Measurements from ENCODE around the gene FSD1.

The FSD1 gene

DNA sequence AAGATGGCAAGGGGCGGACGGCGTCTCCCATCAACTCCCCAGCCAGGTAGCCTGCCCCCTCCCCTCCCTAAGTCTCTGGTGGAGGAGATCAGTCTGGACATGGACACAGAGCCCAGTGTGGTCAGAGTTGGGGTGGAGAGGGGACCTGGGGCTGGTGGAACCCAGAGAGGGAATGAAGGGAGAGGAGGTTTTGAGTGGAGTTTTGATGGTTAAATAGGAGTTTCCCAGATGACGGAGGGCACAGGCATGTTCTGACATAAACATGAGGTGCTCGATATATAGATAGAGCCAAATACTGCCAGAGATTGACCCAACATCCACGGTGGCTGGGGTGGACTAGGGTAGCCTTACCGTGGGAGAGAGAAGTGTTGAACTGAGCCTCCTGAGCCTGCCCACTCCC, 14.1 kb downstream of the FSD1 start:
- H3K9me3 ChIP-seq (ENCODE audit: control insufficient read depth in 5 of 5, low read length in 5 of 5) = peaks cover 0 to 4% (median 0%) of the 10 kb centered on the region in 5 donors
- no peaks in the 10 kb centered on the region for H3K36me3 ChIP-seq (ENCODE audit: control insufficient read depth in 5 of 5, insufficient read depth in 5 of 5, low read length in 5 of 5)
- H3K4me3 ChIP-seq (ENCODE audit: low read depth in 1 of 5, low read length in 5 of 5) = no peak overlapping the region
- no peak overlapping the region for H3K9ac ChIP-seq (ENCODE audit: low read length in 5 of 5)
- H3K27ac ChIP-seq (ENCODE audit: low read depth, low read length) = no peak overlapping the region
- H3K4me1 ChIP-seq (ENCODE audit: control insufficient read depth in 5 of 5, insufficient read depth in 5 of 5, low read length in 5 of 5) = peaks cover 0 to 5% (median 3%) of the 10 kb centered on the region in 5 donors
- H3K27me3 ChIP-seq (ENCODE audit: control insufficient read depth in 5 of 5, insufficient read depth in 4 of 5, low read length in 5 of 5) = peaks cover 0 to 2% (median 0%) of the 10 kb centered on the region in 5 donors

DNA sequence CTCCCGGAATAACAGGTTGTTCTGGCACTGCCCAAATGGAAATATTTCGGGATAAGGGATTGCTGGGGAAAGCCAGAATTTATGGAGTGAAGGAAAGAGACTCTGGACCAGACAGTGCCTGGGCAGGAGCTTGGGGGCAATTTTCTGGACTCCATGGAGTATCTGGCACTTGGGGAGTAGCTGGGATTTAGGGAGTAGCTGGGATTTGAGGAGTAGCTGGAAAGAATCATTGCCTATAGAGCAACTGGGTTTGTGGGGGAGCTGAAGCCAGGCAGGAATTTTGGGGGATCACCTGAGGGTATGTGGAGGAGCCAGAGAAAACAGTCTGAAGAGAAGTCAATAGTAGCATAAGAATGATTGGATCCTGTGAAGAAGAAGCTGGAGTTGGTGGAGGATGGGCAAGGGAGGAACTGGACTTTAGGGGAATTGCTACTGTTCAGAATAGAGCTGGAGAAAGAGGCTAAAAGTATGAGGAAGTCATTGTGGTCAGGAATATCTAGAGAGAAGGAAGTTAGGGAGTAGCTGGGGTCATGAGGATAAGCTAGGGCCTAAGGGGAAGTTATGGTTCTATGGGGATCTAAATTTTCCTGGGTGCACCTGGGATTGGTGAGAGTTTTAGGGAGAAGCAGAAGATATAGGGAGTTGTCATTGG, 14.8 kb downstream of the FSD1 start:
- Histone ChIP-seq H3K4me1 (ENCODE audit: control insufficient read depth in 5 of 5, insufficient read depth in 5 of 5, low read length in 5 of 5) (peaks cover 0 to 1% (median under 1%) of the 10 kb centered on the region in 5 donors), H3K27me3 (ENCODE audit: control insufficient read depth in 5 of 5, insufficient read depth in 4 of 5, low read length in 5 of 5) (peaks cover 0 to 2% (median 0%) of the 10 kb centered on the region in 5 donors), H3K4me3 (ENCODE audit: low read depth in 1 of 5, low read length in 5 of 5) (no peak overlapping the region), H3K27ac (ENCODE audit: low read depth, low read length) (no peak overlapping the region), H3K9me3 (ENCODE audit: control insufficient read depth in 5 of 5, low read length in 5 of 5) (peaks cover 0 to 4% (median 0%) of the 10 kb centered on the region in 5 donors), H3K9ac (ENCODE audit: low read length in 5 of 5) (no peak overlapping the region), H3K36me3 (ENCODE audit: control insufficient read depth in 5 of 5, insufficient read depth in 5 of 5, low read length in 5 of 5) (no peaks in the 10 kb centered on the region)

- Histone ChIP-seq H3K4me1 (ENCODE audit: control insufficient read depth in 5 of 5, insufficient read depth in 5 of 5, low read length in 5 of 5) (no peaks in the 10 kb centered on the region), H3K27me3 (ENCODE audit: control insufficient read depth in 5 of 5, insufficient read depth in 4 of 5, low read length in 5 of 5) (peaks cover 0 to 2% (median 0%) of the 10 kb centered on the region in 5 donors)
Measured at GRCh38 chr19:4320419-4320818, 16.0 kb downstream of the FSD1 start.

GRCh38 chr19:4322942-4323665, 18.7 kb downstream of the FSD1 start:
- H3K9me3 ChIP-seq (ENCODE audit: control insufficient read depth in 5 of 5, low read length in 5 of 5) = peaks cover 0 to 4% (median 0%) of the 10 kb centered on the region in 5 donors
- no peak overlapping the region for H3K27ac ChIP-seq (ENCODE audit: low read depth, low read length)
- H3K4me1 ChIP-seq (ENCODE audit: control insufficient read depth in 5 of 5, insufficient read depth in 5 of 5, low read length in 5 of 5) = peaks cover 0 to 15% (median 14%) of the 10 kb centered on the region in 5 donors
- H3K9ac ChIP-seq (ENCODE audit: low read length in 5 of 5) = no peak overlapping the region
- peaks cover 0 to 11% (median 7%) of the 10 kb centered on the region in 5 donors for H3K27me3 ChIP-seq (ENCODE audit: control insufficient read depth in 5 of 5, insufficient read depth in 4 of 5, low read length in 5 of 5)
- no peak overlapping the region for H3K4me3 ChIP-seq (ENCODE audit: low read depth in 1 of 5, low read length in 5 of 5)
- H3K36me3 ChIP-seq (ENCODE audit: control insufficient read depth in 5 of 5, insufficient read depth in 5 of 5, low read length in 5 of 5) = no peaks in the 10 kb centered on the region

More at GRCh38 chr19:4320419-4320818, 16.0 kb downstream of the FSD1 start:
- H3K9me3 ChIP-seq (ENCODE audit: control insufficient read depth in 5 of 5, low read length in 5 of 5) = peaks cover 0 to 4% (median 0%) of the 10 kb centered on the region in 5 donors
- no peak overlapping the region for H3K9ac ChIP-seq (ENCODE audit: low read length in 5 of 5)
- no peaks in the 10 kb centered on the region for H3K36me3 ChIP-seq (ENCODE audit: control insufficient read depth in 5 of 5, insufficient read depth in 5 of 5, low read length in 5 of 5)
- no peak overlapping the region for H3K27ac ChIP-seq (ENCODE audit: low read depth, low read length)
- H3K4me3 ChIP-seq (ENCODE audit: low read depth in 1 of 5, low read length in 5 of 5) = no peak overlapping the region

DNA sequence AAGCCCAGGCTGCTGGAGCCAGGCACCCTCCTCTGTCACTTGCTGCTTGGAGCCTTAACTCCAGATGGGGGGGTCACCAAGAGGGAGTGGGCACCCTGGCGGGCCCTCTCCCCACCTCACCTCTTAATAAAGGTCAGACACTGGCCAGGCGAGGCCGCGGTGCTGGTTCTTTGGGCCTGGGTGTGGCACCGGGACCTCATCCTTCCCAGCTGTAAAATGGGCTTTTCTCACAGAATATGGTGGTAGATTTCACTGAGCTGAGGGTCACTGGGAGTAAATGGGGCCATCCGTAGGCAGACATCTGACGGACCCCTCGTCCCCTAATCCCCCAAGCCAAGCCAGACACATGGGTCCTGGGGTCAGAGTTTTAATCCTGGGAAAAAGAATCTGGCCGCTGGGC, 19.3 kb downstream of the FSD1 start:
- Histone ChIP-seq H3K27me3 (ENCODE audit: control insufficient read depth in 5 of 5, insufficient read depth in 4 of 5, low read length in 5 of 5) (peaks cover 0 to 11% (median 7%) of the 10 kb centered on the region in 5 donors), H3K4me3 (ENCODE audit: low read depth in 1 of 5, low read length in 5 of 5) (no peak overlapping the region), H3K27ac (ENCODE audit: low read depth, low read length) (no peak overlapping the region), H3K9me3 (ENCODE audit: control insufficient read depth in 5 of 5, low read length in 5 of 5) (peaks cover 0 to 4% (median 0%) of the 10 kb centered on the region in 5 donors), H3K4me1 (ENCODE audit: control insufficient read depth in 5 of 5, insufficient read depth in 5 of 5, low read length in 5 of 5) (peaks cover 0 to 18% (median 17%) of the 10 kb centered on the region in 5 donors), H3K36me3 (ENCODE audit: control insufficient read depth in 5 of 5, insufficient read depth in 5 of 5, low read length in 5 of 5) (no peaks in the 10 kb centered on the region), H3K9ac (ENCODE audit: low read length in 5 of 5) (no peak overlapping the region)

DNA sequence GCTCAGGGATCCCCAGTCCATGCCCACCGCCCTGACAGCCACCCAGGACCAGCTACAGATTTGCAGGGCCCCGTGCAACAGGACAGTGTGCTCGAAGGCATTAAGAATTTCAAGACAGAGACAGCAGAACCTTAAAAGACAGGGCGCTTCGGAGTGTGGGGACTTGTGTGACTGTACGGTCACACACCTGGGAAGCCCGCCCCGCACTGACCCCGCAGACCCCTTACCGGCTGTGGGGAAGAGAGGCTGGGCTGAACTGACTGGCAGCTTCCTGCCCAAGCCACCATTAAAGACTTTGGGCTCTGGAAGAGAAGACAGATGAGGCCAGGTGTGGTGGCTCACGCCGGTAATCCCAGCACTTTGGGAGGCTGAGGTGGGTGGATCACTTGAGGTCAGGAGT, 19.8 kb downstream of the FSD1 start:
- no peaks in the 10 kb centered on the region for H3K36me3 ChIP-seq (ENCODE audit: control insufficient read depth in 5 of 5, insufficient read depth in 5 of 5, low read length in 5 of 5)
- H3K4me1 ChIP-seq (ENCODE audit: control insufficient read depth in 5 of 5, insufficient read depth in 5 of 5, low read length in 5 of 5) = peaks cover 0 to 23% (median 18%) of the 10 kb centered on the region in 5 donors
- no peak overlapping the region for H3K4me3 ChIP-seq (ENCODE audit: low read depth in 1 of 5, low read length in 5 of 5)
- H3K9ac ChIP-seq (ENCODE audit: low read length in 5 of 5) = no peak overlapping the region
- peaks cover 0 to 4% (median 0%) of the 10 kb centered on the region in 5 donors for H3K9me3 ChIP-seq (ENCODE audit: control insufficient read depth in 5 of 5, low read length in 5 of 5)
- H3K27me3 ChIP-seq (ENCODE audit: control insufficient read depth in 5 of 5, insufficient read depth in 4 of 5, low read length in 5 of 5) = peaks cover 0 to 11% (median 7%) of the 10 kb centered on the region in 5 donors
- H3K27ac ChIP-seq (ENCODE audit: low read depth, low read length) = no peak overlapping the region

DNA sequence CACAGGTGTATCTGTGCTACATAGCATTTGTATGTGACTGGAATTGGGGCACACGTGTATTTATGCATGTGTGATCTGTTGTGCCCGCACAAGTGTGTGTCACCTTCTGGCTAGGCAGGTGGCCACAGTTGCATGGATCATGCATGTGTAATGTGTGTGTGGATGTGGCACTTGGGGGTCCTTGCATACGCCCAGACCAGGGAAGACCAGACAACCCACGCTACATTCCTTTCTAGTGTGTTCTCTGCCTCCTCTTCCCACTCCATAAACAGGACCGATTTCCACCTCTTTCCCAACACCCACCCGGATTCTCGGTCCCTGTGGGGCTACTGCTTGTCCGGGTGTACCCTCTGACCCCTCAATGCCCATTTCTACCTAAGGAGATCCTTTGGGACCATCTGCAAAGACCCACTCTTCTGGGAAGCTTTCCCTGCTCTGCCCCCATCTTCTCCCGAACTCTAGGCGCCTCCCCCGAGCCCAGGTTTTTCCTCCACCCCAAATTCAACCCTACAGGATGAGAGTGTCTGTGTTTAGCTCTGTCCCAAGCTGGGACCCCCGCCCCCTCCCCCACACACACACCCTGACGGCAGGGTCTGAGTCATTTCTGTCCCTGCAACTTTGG, 21.9 kb downstream of the FSD1 start:
- Histone ChIP-seq H3K4me1 (ENCODE audit: control insufficient read depth in 5 of 5, insufficient read depth in 5 of 5, low read length in 5 of 5) (peaks cover 0 to 25% (median 18%) of the 10 kb centered on the region in 5 donors), H3K27ac (ENCODE audit: low read depth, low read length) (no peak overlapping the region), H3K4me3 (ENCODE audit: low read depth in 1 of 5, low read length in 5 of 5) (no peak overlapping the region), H3K9me3 (ENCODE audit: control insufficient read depth in 5 of 5, low read length in 5 of 5) (peaks cover 0 to 4% (median 0%) of the 10 kb centered on the region in 5 donors), H3K36me3 (ENCODE audit: control insufficient read depth in 5 of 5, insufficient read depth in 5 of 5, low read length in 5 of 5) (no peaks in the 10 kb centered on the region), H3K27me3 (ENCODE audit: control insufficient read depth in 5 of 5, insufficient read depth in 4 of 5, low read length in 5 of 5) (peaks cover 0 to 11% (median 5%) of the 10 kb centered on the region in 5 donors), H3K9ac (ENCODE audit: low read length in 5 of 5) (no peak overlapping the region)

DNA sequence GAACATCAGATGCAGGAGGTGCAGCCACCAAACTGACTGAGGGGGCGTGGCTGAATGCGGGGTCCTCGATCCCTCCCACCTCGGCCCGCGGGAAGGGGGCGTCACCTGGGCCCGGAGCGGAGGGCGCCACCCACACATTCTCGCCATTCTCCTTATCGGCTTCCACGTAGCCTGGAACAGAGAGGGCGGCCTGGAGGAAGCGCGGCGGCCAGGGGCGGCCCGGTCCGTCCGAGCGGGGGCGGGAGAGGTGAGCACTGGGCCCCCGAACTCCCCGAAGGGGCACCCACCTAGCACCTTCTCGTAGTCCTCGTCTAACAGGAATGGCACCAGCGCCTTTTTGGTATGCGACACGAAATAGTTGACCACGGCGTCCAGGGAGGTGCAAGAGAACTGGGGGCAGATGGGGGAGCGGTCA, 22.4 kb downstream of the FSD1 start:
- no peak overlapping the region for H3K27ac ChIP-seq (ENCODE audit: low read depth, low read length)
- peaks cover 0 to 25% (median 18%) of the 10 kb centered on the region in 5 donors for H3K4me1 ChIP-seq (ENCODE audit: control insufficient read depth in 5 of 5, insufficient read depth in 5 of 5, low read length in 5 of 5)
- peaks cover 0 to 11% (median 5%) of the 10 kb centered on the region in 5 donors for H3K27me3 ChIP-seq (ENCODE audit: control insufficient read depth in 5 of 5, insufficient read depth in 4 of 5, low read length in 5 of 5)
- no peaks in the 10 kb centered on the region for H3K36me3 ChIP-seq (ENCODE audit: control insufficient read depth in 5 of 5, insufficient read depth in 5 of 5, low read length in 5 of 5)
- H3K4me3 ChIP-seq (ENCODE audit: low read depth in 1 of 5, low read length in 5 of 5) = peak overlapping the region in 2 of 5 donors; percentile 51 to 80
- H3K9me3 ChIP-seq (ENCODE audit: control insufficient read depth in 5 of 5, low read length in 5 of 5) = peaks cover 0 to 4% (median 0%) of the 10 kb centered on the region in 5 donors
- no peak overlapping the region for H3K9ac ChIP-seq (ENCODE audit: low read length in 5 of 5)

- Histone ChIP-seq H3K9ac (ENCODE audit: low read length in 5 of 5) (no peak overlapping the region), H3K4me1 (ENCODE audit: control insufficient read depth in 5 of 5, insufficient read depth in 5 of 5, low read length in 5 of 5) (peaks cover 0 to 25% (median 18%) of the 10 kb centered on the region in 5 donors), H3K9me3 (ENCODE audit: control insufficient read depth in 5 of 5, low read length in 5 of 5) (peaks cover 0 to 3% (median 0%) of the 10 kb centered on the region in 5 donors), H3K4me3 (ENCODE audit: low read depth in 1 of 5, low read length in 5 of 5) (peak overlapping the region; percentile 44 to 80 (median 51)), H3K27me3 (ENCODE audit: control insufficient read depth in 5 of 5, insufficient read depth in 4 of 5, low read length in 5 of 5) (peaks cover 0 to 11% (median 5%) of the 10 kb centered on the region in 5 donors), H3K36me3 (ENCODE audit: control insufficient read depth in 5 of 5, insufficient read depth in 5 of 5, low read length in 5 of 5) (no peaks in the 10 kb centered on the region), H3K27ac (ENCODE audit: low read depth, low read length) (no peak overlapping the region)
Measured at GRCh38 chr19:4327252-4327876, 23.0 kb downstream of the FSD1 start.
